ENCODE data around the gene TK2.
A peak's percentile ranks its signal among the peaks of the same experiment; 100 is the strongest.

Gene TK2

DNA sequence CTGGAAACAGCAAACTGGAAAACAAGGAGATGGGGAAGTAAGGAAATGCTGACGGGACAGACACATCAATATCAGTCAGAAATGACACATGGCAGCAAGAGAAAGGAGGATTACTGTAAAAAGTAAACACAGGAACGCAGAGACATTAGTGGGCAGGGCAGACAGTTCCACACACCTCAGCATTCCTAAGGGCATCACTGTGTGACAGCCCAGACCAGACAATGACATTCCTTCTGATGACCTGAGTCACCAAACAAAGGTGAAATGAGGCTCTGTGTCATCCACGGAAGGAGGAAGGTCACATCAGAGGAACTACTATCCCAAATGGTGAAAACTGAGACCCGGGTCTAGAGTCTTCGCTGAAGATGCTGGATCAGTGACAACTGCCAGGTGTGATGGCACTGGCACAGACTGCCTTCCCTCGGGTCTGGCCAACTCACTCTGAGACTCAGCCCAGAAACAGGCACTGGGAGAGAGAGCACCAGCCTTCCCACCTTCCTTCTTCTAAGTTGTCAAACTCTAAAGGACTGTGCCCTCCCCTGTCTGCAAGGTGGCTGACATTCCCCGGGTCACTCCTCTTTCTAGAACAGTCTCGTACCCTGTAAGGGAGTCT is 36.7 kb downstream of the TK2 start:
- no peak overlapping the region for H3K4me3 ChIP-seq (ENCODE audit: low read depth, low read length)
- peaks cover 2% of the 10 kb centered on the region for H3K79me2 ChIP-seq
- H3K4me1 ChIP-seq = peaks cover 48% of the 10 kb centered on the region
- no peaks in the 10 kb centered on the region for H3K27me3 ChIP-seq (ENCODE audit: control insufficient read depth, insufficient read depth, low read length)
- H3K36me3 ChIP-seq (ENCODE audit: control insufficient read depth, insufficient read depth, low read length) = no peaks in the 10 kb centered on the region
- H3K9me3 ChIP-seq (ENCODE audit: control insufficient read depth, low read length) = no peaks in the 10 kb centered on the region
- peak overlapping the region; percentile 62 for H3K27ac ChIP-seq
- H3K9ac ChIP-seq = no peak overlapping the region
- no peak overlapping the region for H3K4me2 ChIP-seq (ENCODE audit: low read length)
- peak overlapping the region; percentile 5 for H2AFZ ChIP-seq
- TF ChIP-seq, protein P1, sequence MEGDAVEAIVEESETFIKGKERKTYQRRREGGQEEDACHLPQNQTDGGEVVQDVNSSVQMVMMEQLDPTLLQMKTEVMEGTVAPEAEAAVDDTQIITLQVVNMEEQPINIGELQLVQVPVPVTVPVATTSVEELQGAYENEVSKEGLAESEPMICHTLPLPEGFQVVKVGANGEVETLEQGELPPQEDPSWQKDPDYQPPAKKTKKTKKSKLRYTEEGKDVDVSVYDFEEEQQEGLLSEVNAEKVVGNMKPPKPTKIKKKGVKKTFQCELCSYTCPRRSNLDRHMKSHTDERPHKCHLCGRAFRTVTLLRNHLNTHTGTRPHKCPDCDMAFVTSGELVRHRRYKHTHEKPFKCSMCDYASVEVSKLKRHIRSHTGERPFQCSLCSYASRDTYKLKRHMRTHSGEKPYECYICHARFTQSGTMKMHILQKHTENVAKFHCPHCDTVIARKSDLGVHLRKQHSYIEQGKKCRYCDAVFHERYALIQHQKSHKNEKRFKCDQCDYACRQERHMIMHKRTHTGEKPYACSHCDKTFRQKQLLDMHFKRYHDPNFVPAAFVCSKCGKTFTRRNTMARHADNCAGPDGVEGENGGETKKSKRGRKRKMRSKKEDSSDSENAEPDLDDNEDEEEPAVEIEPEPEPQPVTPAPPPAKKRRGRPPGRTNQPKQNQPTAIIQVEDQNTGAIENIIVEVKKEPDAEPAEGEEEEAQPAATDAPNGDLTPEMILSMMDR (IDR thresholded peaks at IDR 0.05) = no peak

DNA sequence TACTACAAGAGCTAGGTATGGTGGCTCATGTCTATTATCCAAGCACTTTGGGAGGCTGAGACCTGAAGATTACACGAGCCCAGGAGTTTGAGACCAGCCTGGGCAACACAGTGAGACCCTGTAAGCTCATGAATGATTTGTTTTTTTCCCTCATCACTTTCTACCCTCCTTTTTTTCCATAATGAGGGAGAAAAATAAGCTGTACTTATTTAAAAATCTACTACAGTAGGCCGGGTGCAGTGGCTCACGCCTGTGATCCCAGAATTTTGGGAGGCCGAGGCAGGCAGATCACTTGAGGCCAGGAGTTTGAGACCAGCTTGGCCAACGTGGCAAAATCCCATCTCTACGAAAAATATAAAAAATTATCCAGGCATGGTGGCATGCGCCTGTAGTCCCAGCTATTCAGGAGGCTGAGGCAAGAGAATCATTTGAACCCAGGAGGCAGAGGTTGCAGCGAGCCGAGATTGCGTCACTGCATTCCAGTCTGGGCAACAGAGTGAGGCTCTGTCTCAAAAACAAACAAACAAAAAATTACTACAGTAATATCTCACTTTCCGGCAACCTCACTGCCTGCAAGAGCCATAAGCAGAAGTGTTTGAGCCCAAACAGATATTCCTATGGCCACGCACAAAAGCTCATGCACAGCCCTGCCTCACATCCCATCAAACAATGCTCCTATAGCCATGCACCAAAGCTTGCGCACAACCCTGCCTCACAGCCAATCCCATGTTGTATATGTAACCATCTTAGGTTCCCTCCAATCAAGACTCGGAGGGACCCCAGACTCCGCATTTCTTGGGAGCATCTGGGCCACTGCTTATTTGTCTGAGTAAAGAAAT is 37.4 kb downstream of the TK2 start:
- no peak overlapping the region for H3K9ac ChIP-seq
- peaks cover 43% of the 10 kb centered on the region for H3K4me1 ChIP-seq
- TF ChIP-seq, protein P1 (IDR thresholded peaks at IDR 0.05) = no peak
- no peaks in the 10 kb centered on the region for H3K27me3 ChIP-seq (ENCODE audit: control insufficient read depth, insufficient read depth, low read length)
- no peaks in the 10 kb centered on the region for H3K9me3 ChIP-seq (ENCODE audit: control insufficient read depth, low read length)
- no peaks in the 10 kb centered on the region for H3K36me3 ChIP-seq (ENCODE audit: control insufficient read depth, insufficient read depth, low read length)
- no peak overlapping the region for H3K4me3 ChIP-seq (ENCODE audit: low read depth, low read length)
- H2AFZ ChIP-seq = no peak overlapping the region
- peak overlapping the region; percentile 62 for H3K27ac ChIP-seq
- H3K79me2 ChIP-seq = peaks cover 2% of the 10 kb centered on the region
- no peak overlapping the region for H3K4me2 ChIP-seq (ENCODE audit: low read length)

DNA sequence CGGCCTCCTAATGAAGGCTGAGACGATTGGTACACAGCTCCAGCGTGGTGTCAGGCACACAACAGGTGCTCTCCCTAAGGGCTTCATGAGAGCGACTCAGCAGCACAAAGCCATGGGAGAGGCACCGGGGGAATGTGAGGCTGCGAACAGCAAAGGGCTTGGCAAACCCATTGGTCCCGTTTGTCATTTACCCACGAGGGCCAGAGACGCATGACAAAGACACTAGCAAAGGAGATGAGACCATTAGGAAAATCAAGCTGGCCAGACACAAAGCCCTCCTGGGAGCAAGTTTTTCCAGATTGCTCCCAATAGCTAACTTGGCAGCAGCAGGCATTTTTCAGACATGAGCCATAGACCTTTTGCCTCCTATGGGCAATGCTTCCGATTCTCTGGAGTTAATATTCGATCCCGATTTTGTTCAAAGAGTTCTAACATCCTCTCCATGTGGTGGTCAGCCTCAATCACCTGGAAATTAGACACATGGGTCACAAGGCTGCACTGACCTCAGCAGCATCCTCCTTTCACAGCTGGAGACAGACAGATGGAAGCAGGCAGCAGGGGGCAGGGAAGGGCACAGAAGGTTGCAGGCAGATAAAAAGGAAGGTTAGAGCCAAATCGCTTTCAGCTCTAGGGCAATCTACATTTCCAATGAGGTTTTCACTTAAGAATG is 38.2 kb downstream of the TK2 start:
- H3K36me3 ChIP-seq (ENCODE audit: control insufficient read depth, insufficient read depth, low read length) = no peaks in the 10 kb centered on the region
- H3K9ac ChIP-seq = no peak overlapping the region
- no peaks in the 10 kb centered on the region for H3K27me3 ChIP-seq (ENCODE audit: control insufficient read depth, insufficient read depth, low read length)
- no peaks in the 10 kb centered on the region for H3K9me3 ChIP-seq (ENCODE audit: control insufficient read depth, low read length)
- H3K4me3 ChIP-seq (ENCODE audit: low read depth, low read length) = no peak overlapping the region
- H2AFZ ChIP-seq = no peak overlapping the region
- TF ChIP-seq, protein P1 (IDR thresholded peaks at IDR 0.05) = no peak
- peaks cover 38% of the 10 kb centered on the region for H3K4me1 ChIP-seq
- H3K27ac ChIP-seq = peak overlapping the region; percentile 20
- no peak overlapping the region for H3K4me2 ChIP-seq (ENCODE audit: low read length)
- peaks cover 2% of the 10 kb centered on the region for H3K79me2 ChIP-seq

DNA sequence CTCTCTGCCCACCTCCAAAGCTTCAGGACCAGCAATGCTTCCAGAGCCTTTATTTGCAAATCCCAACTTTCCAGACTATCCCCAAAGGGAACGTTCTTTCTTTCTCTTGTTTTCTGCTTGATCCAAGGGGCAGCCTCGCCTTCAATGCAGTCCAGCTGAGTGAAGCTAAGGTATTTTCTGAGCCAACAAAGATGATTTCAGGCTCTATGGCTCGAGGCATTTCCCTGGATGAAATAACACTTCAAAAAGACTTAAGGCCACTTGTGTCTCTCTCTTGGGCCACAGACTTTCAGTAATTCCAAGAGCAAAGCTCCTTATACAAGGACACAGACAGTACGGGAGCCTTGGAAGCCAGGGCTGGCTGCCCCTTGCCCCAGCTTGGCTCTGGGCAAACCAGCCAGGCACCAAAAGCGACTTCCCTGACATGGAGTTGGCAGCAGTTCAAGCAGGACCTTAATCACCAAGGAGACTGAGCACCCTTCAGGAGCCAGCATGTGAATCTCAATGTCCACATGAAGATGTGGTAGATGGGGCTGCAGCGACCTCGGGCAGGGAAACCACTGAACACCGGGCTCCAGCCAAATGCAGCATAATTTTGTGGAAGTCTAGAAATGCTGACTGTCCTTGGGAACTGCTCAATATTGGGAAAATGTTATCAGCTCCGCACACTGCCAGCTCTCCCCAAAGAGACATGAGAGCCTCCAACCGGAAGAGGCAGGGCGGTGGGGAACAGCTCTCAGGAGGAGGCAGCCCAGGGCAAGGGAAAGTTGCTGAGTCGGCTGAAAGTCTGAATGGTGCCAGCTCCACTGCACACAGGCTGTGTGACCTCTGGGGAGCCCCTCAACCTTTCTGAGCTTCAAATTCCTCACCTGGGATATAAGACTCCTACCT is 39.0 kb downstream of the TK2 start:
- TF ChIP-seq, protein P1 (IDR thresholded peaks at IDR 0.05) = no peak

More for the DNA sequence above, 39.0 kb downstream of the TK2 start:
- H2AFZ ChIP-seq = no peak overlapping the region
- peaks cover 2% of the 10 kb centered on the region for H3K79me2 ChIP-seq
- no peaks in the 10 kb centered on the region for H3K9me3 ChIP-seq (ENCODE audit: control insufficient read depth, low read length)
- no peak overlapping the region for H3K4me3 ChIP-seq (ENCODE audit: low read depth, low read length)
- H3K9ac ChIP-seq = no peak overlapping the region
- H3K27ac ChIP-seq = peak overlapping the region; percentile 6
- no peaks in the 10 kb centered on the region for H3K27me3 ChIP-seq (ENCODE audit: control insufficient read depth, insufficient read depth, low read length)
- peaks cover 32% of the 10 kb centered on the region for H3K4me1 ChIP-seq
- no peaks in the 10 kb centered on the region for H3K36me3 ChIP-seq (ENCODE audit: control insufficient read depth, insufficient read depth, low read length)
- peak overlapping the region; percentile 5 for H3K4me2 ChIP-seq (ENCODE audit: low read length)
